PC-9 (cell line): ENCODE measurements around the gene SGMS1.

Source experiments
- CTCF ChIP-seq: fragments of 200-600 bp; sonication (generic); conservative IDR thresholded peaks from 2 replicates; pipeline ENCODE4 v1.6.1; 2017; ENCODE audit warnings: mixed run types, antibody characterized with exemption, mild to moderate bottlenecking, moderate library complexity
- EZH2 ChIP-seq: fragments of 200-600 bp; sonication (generic); IDR thresholded peaks from 2 replicates; pipeline ENCODE4 v1.8.0; 2017; ENCODE audit warnings: antibody characterized with exemption, low read depth

- TF ChIP-seq CTCF (no peak), EZH2 (no peak)
Observed at GRCh38 chr10:50510517-50511473, 113.0 kb downstream of the SGMS1 start.
